PC-3 (cell line): ENCODE results near the gene CNPY4. TPM values are rescaled to one million over a fixed set of nuclear protein-coding genes. Genes with fewer than 3 reads are reported as not detected.

ENCODE experiments used
- ATAC-seq: fragments of 200-7000 bp; cut with Tn5 transposase; 2 replicates; pipeline ENCODE4 v1.9.1; 2020; ENCODE audit warnings: mild to moderate bottlenecking, moderate library complexity
- BruUV-seq: library from RNA; stranded (reverse); fragments of 400-500 nt; replicated peaks from 2 replicates; lab custom pipeline; 2021; lab: Mats Ljungman, UMichigan
- CTCF ChIA-PET: fragments of 300-600 bp; sonication (Branson Sonifier 250); formaldehyde crosslinking; loops from one replicate; lab custom pipeline; 2022; ENCODE audit warnings: antibody characterized with exemption; lab: Charles Lee
- POLR2A ChIA-PET: fragments of 300-600 bp; sonication (Branson Sonifier 250); formaldehyde crosslinking; loops from one replicate; lab custom pipeline; 2022; ENCODE audit warnings: antibody characterized with exemption; ENCODE audit not compliant: unreplicated experiment; lab: Charles Lee
- DNase-seq: peaks from one replicate; pipeline ENCODE4 v3.0.0-alpha.2; 2015
- H2AFZ ChIP-seq: fragments of 300-600 bp; sonication (generic); 2 replicates; pipeline ENCODE4 v1.6.0; 2016; ENCODE audit warnings: antibody characterized with exemption, low read length
- H3F3A ChIP-seq: fragments of 300-600 bp; sonication (generic); one replicate; pipeline ENCODE4 v1.6.0; 2017; ENCODE audit warnings: antibody characterized with exemption, low read length, control low read depth, mild to moderate bottlenecking; ENCODE audit not compliant: unreplicated experiment
- H3K27ac ChIP-seq: fragments of 300-600 bp; sonication (generic); 2 replicates; pipeline ENCODE4 v1.5.1; 2016; ENCODE audit warnings: mild to moderate bottlenecking, low read length
- H3K27me3 ChIP-seq: fragments of 300-600 bp; sonication (generic); 2 replicates; pipeline ENCODE4 v1.6.1; 2016; ENCODE audit warnings: low read length, mixed read lengths
- H3K36me3 ChIP-seq: fragments of 300-600 bp; sonication (generic); 2 replicates; pipeline ENCODE4 v1.6.1; 2016; ENCODE audit warnings: low read depth, mixed run types, low read length, mixed read lengths
- H3K4me1 ChIP-seq: fragments of 300-600 bp; sonication (generic); 2 replicates; pipeline ENCODE4 v1.5.1; 2016; ENCODE audit warnings: low read length; ENCODE audit not compliant: insufficient read depth
- H3K4me2 ChIP-seq: fragments of 300-600 bp; sonication (generic); 2 replicates; pipeline ENCODE4 v1.6.0; 2016; ENCODE audit warnings: low read length
- H3K4me3 ChIP-seq: fragments of 300-600 bp; sonication (generic); 2 replicates; pipeline ENCODE4 v1.5.1; 2016; ENCODE audit warnings: mild to moderate bottlenecking, low read length, mixed read lengths
- H3K79me2 ChIP-seq: fragments of 300-600 bp; sonication (generic); 2 replicates; pipeline ENCODE4 v1.6.1; 2017; ENCODE audit warnings: low read length, mixed read lengths
- H3K9ac ChIP-seq: fragments of 300-600 bp; sonication (generic); 2 replicates; pipeline ENCODE4 v1.6.0; 2016; ENCODE audit warnings: mild to moderate bottlenecking, low read length
- H3K9me2 ChIP-seq: fragments of 300-600 bp; sonication (generic); replicated peaks from 2 replicates; pipeline ENCODE4 v1.6.1; 2016; ENCODE audit warnings: mixed run types, low read length, mixed read lengths
- H3K9me3 ChIP-seq: fragments of 300-600 bp; sonication (generic); 2 replicates; pipeline ENCODE4 v1.6.1; 2016; ENCODE audit warnings: low read length, mixed read lengths
- H4K20me1 ChIP-seq: fragments of 300-600 bp; sonication (generic); 2 replicates; pipeline ENCODE4 v1.6.1; 2016; ENCODE audit warnings: low read length, mixed read lengths
- EZH2 ChIP-seq: fragments of 300-600 bp; sonication (generic); IDR thresholded peaks from one replicate; pipeline ENCODE4 v1.6.1; 2017; ENCODE audit warnings: antibody characterized with exemption, mild to moderate bottlenecking, low read length; ENCODE audit not compliant: unreplicated experiment
- EZH2phosphoT487 ChIP-seq: fragments of 300-600 bp; sonication (generic); IDR thresholded peaks from 2 replicates; pipeline ENCODE4 v1.6.1; 2018; ENCODE audit warnings: mild to moderate bottlenecking, antibody characterized with exemption, low read length, borderline replicate concordance
- intact Hi-C: fragments of 100-400 bp; cut with micrococcal nuclease; formaldehyde crosslinking; loops from 2 replicates; pipeline ENCODE4 v1.9.0; 2023
- total RNA-seq: library from RNA; depleted of rRNA; stranded (reverse); fragments of >200 nt; gene quantifications from 2 replicates; pipeline ENCODE4 v1.2.3, GENCODE V29; 2014
- TF ChIP-seq, protein P1 (sequence below): fragments of 300-600 bp; sonication (generic); conservative IDR thresholded peaks from 2 replicates; pipeline ENCODE4 v1.5.1; 2017; ENCODE audit warnings: antibody characterized with exemption, low read depth, mild to moderate bottlenecking, low read length

Gene CNPY4
- total RNA-seq, 1 experiment from 2014 or later: 7.5 TPM

DNA sequence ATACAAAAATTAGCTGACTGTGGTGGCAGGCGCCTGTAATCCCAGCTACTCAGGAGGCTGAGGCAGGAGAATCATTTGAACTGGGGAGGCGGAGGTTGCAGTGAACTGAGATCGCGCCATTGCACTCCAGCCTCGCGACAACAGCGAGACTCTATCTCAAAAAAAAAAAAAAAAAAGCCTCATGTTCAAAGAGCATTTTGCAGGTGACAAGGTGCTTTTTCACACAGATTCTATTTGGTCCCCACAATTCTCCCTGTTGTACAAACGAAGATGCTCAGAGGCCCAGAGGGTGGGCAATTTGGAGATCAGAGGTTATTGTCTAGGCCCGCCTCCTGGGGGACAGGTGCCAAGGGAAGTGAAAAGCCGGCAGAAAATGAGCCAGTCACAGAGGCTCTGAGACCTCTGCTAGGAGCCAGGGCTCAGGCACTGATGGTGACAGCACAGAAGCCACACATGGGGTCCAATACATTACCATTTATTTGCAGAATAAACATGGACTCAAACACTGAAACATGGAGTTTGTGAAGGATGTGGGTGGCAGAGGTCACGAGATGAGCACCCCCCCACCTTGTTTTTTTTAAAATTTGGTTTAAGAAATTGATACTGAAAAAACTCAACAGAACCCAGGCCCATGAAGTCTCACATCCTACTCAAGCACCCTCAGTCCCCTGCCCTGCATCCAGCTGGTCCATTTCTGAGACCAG lies 49.9 kb downstream of the CNPY4 start:
- no TSS peak for BruUV-seq
- Histone ChIP-seq H3K27ac (no peak overlapping the region), H3K4me2 (no peak overlapping the region), H3K9ac (no peak overlapping the region), H3K9me3 (no peaks in the 10 kb centered on the region), H4K20me1 (no peaks in the 10 kb centered on the region), H3K27me3 (no peaks in the 10 kb centered on the region), H3K36me3 (no peaks in the 10 kb centered on the region), H3K9me2 (no peaks in the 10 kb centered on the region), H2AFZ (no peak overlapping the region), H3F3A (no peaks in the 10 kb centered on the region), H3K4me3 (no peak overlapping the region), H3K4me1 (peaks cover 8% of the 10 kb centered on the region; the same call in 1 of the 2 replicates), H3K79me2 (no peaks in the 10 kb centered on the region)
- ChIA-PET CTCF (interaction anchor here (0.7 kb wide), 1 partner anchor 9 kb away, joined by 10 read pairs; no protein-coding TSS in a partner anchor), POLR2A (no interaction called here)
- ATAC-seq (no peak), DNase-seq (no peak)
- intact Hi-C loops: no loop called here
- no peak for TF ChIP-seq EZH2
- TF ChIP-seq EZH2phosphoT487: no peak
- TF ChIP-seq, protein P1, sequence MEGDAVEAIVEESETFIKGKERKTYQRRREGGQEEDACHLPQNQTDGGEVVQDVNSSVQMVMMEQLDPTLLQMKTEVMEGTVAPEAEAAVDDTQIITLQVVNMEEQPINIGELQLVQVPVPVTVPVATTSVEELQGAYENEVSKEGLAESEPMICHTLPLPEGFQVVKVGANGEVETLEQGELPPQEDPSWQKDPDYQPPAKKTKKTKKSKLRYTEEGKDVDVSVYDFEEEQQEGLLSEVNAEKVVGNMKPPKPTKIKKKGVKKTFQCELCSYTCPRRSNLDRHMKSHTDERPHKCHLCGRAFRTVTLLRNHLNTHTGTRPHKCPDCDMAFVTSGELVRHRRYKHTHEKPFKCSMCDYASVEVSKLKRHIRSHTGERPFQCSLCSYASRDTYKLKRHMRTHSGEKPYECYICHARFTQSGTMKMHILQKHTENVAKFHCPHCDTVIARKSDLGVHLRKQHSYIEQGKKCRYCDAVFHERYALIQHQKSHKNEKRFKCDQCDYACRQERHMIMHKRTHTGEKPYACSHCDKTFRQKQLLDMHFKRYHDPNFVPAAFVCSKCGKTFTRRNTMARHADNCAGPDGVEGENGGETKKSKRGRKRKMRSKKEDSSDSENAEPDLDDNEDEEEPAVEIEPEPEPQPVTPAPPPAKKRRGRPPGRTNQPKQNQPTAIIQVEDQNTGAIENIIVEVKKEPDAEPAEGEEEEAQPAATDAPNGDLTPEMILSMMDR: no peak

DNA sequence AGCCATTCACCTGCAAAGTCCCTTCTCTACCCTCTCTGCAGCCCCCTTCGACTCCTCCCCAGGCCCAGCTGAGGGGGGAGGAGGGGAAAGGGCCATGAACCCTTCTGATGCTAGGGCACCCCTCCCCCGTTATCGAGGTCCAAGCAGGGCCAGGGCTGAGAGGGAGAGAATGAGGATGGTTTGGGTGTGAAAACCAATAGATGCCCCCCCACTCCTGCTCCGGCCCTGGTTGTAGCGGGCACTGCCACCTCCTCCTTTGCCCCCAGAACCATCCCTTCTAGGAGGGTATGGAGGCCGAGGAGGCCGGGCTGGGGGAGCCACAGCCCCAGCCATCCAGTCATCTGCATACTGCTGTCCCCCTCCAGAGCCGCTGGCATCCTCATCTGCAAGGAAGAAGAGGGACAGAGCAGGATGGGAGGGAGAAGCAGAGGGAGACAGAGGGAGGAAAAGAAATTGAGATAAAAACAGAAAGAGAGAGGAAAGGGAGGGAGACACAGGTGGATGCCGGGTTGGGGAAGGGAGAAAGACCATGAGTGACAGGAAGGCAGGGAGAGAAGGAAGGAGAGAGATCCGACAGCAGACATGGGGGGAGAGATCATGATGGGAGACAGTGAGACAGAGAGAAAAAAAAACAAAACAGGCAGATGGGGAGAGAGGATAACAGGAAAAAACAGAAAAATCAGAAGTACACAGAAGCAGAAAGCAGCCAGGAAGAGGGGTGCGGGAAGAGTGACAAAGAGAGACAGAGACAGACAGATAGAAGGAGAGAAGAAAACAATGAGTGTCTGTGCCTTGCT lies 50.9 kb downstream of the CNPY4 start:
- Histone ChIP-seq H3K4me1 (peaks cover 8% of the 10 kb centered on the region; the same call in 1 of the 2 replicates), H3K36me3 (no peaks in the 10 kb centered on the region), H3K4me2 (no peak overlapping the region), H3F3A (no peaks in the 10 kb centered on the region), H3K9me3 (no peaks in the 10 kb centered on the region), H2AFZ (no peak overlapping the region), H4K20me1 (no peaks in the 10 kb centered on the region), H3K27me3 (no peaks in the 10 kb centered on the region), H3K4me3 (no peak overlapping the region), H3K9me2 (no peaks in the 10 kb centered on the region), H3K79me2 (no peaks in the 10 kb centered on the region), H3K27ac (no peak overlapping the region), H3K9ac (no peak overlapping the region)
- no peak for DNase-seq
- intact Hi-C loops: no loop called here
- CTCF ChIA-PET: no interaction called here
- ATAC-seq: no peak
- TF ChIP-seq EZH2phosphoT487: no peak
- no peak for TF ChIP-seq EZH2
- TF ChIP-seq, protein P1: no peak
- no TSS peak for BruUV-seq
- POLR2A ChIA-PET: no interaction called here
